Muscle layer of duodenum (tissue), 2 donors: Measurements from ENCODE around the gene LRRC49.
"Not testable (repeated sequence)": the region's sequence is repeated elsewhere in the genome, so short reads cannot be mapped to it uniquely, and the experiment has no call there.

ENCODE experiments used
- H3K27ac ChIP-seq: one replicate; pipeline ENCODE4 v1.7.0; 2013; ENCODE audit warnings: mild to moderate bottlenecking, low read length
- H3K27me3 ChIP-seq: one replicate; pipeline ENCODE4 v1.7.0; 2013; ENCODE audit warnings: low read depth, mild to moderate bottlenecking, control low read depth, low read length
- H3K36me3 ChIP-seq, 2 donors: one replicate each; pipeline ENCODE4 v1.7.0; 2013; ENCODE audit warnings: low read length in 2 of 2, control low read depth in 1 of 2, mild to moderate bottlenecking in 1 of 2; ENCODE audit not compliant: insufficient read depth in 2 of 2, control insufficient read depth in 1 of 2
- H3K4me1 ChIP-seq, 2 donors: one replicate each; pipeline ENCODE4 v1.7.0; 2013; ENCODE audit warnings: low read length in 2 of 2, mild to moderate bottlenecking in 2 of 2, control low read depth in 1 of 2, moderate library complexity in 1 of 2; ENCODE audit not compliant: insufficient read depth in 2 of 2, control insufficient read depth in 1 of 2
- H3K4me3 ChIP-seq, 2 donors: one replicate each; pipeline ENCODE4 v1.7.0; 2013; ENCODE audit warnings: low read length in 2 of 2, low read depth in 1 of 2, mild to moderate bottlenecking in 1 of 2
- H3K9me3 ChIP-seq, 2 donors: one replicate each; pipeline ENCODE4 v1.7.0; 2013; ENCODE audit warnings: low read length in 2 of 2, control low read depth in 1 of 2, mild to moderate bottlenecking in 1 of 2; ENCODE audit not compliant: control insufficient read depth in 1 of 2
- donor health status: healthy.

Gene LRRC49

GRCh38 chr15:70963199-70963598 is 70.6 kb downstream of the LRRC49 start:
- Histone ChIP-seq H3K27me3 (no peaks in the 10 kb centered on the region), H3K4me3 (no peak overlapping the region), H3K9me3 (no peaks in the 10 kb centered on the region), H3K27ac (no peak overlapping the region), H3K36me3 (peaks cover 0 to 4% of the 10 kb centered on the region in 2 donors), H3K4me1 (no peaks in the 10 kb centered on the region)

- no peak overlapping the region for H3K27ac ChIP-seq
- H3K36me3 ChIP-seq: peaks cover 0 to 4% of the 10 kb centered on the region in 2 donors
- no peaks in the 10 kb centered on the region for H3K4me1 ChIP-seq
- H3K9me3 ChIP-seq: no peaks in the 10 kb centered on the region
- H3K27me3 ChIP-seq: no peaks in the 10 kb centered on the region
- H3K4me3 ChIP-seq: no peak overlapping the region
Measured at GRCh38 chr15:70964058-70964457, 71.4 kb downstream of the LRRC49 start.

- Histone ChIP-seq H3K27me3 (no peaks in the 10 kb centered on the region), H3K4me3 (no peak overlapping the region), H3K36me3 (peaks cover 0 to 4% of the 10 kb centered on the region in 2 donors), H3K9me3 (no peaks in the 10 kb centered on the region), H3K27ac (no peak overlapping the region), H3K4me1 (no peaks in the 10 kb centered on the region)
Measured at GRCh38 chr15:70964686-70965085, 72.1 kb downstream of the LRRC49 start.

GRCh38 chr15:70967646-70968045 is 75.0 kb downstream of the LRRC49 start:
- Histone ChIP-seq H3K27ac (no peak overlapping the region), H3K36me3 (peaks cover 0 to 4% of the 10 kb centered on the region in 2 donors), H3K27me3 (no peaks in the 10 kb centered on the region), H3K4me3 (no peak overlapping the region), H3K4me1 (no peaks in the 10 kb centered on the region), H3K9me3 (no peaks in the 10 kb centered on the region)

GRCh38 chr15:70974004-70974832 is 81.6 kb downstream of the LRRC49 start:
- no peak overlapping the region for H3K27ac ChIP-seq
- no peaks in the 10 kb centered on the region for H3K36me3 ChIP-seq
- H3K9me3 ChIP-seq: no peaks in the 10 kb centered on the region
- H3K27me3 ChIP-seq: no peaks in the 10 kb centered on the region
- H3K4me3 ChIP-seq: no peak overlapping the region
- no peaks in the 10 kb centered on the region for H3K4me1 ChIP-seq

GRCh38 chr15:70976851-70977250 is 84.2 kb downstream of the LRRC49 start:
- no peaks in the 10 kb centered on the region for H3K4me1 ChIP-seq
- H3K36me3 ChIP-seq: no peaks in the 10 kb centered on the region
- H3K4me3 ChIP-seq: no peak overlapping the region
- no peak overlapping the region for H3K27ac ChIP-seq
- no peaks in the 10 kb centered on the region for H3K27me3 ChIP-seq
- no peaks in the 10 kb centered on the region for H3K9me3 ChIP-seq

GRCh38 chr15:70995383-70995970 is 102.9 kb downstream of the LRRC49 start:
- Histone ChIP-seq H3K9me3 (peaks cover 0 to 8% of the 10 kb centered on the region in 2 donors), H3K36me3 (peaks cover 0 to 13% of the 10 kb centered on the region in 2 donors), H3K4me1 (no peaks in the 10 kb centered on the region), H3K27me3 (no peaks in the 10 kb centered on the region), H3K27ac (no peak overlapping the region), H3K4me3 (no peak overlapping the region)

- H3K4me1 ChIP-seq: no peaks in the 10 kb centered on the region
- H3K27ac ChIP-seq: no peak overlapping the region
- H3K4me3 ChIP-seq: no peak overlapping the region
- H3K27me3 ChIP-seq: no peaks in the 10 kb centered on the region
- H3K36me3 ChIP-seq: peaks cover 0 to 7% of the 10 kb centered on the region in 2 donors
- H3K9me3 ChIP-seq: peaks cover 0 to 3% of the 10 kb centered on the region in 2 donors
Measured at GRCh38 chr15:70998319-70998718, 105.7 kb downstream of the LRRC49 start.

GRCh38 chr15:71002316-71002715 is 109.7 kb downstream of the LRRC49 start:
- Histone ChIP-seq H3K4me3 (no peak overlapping the region), H3K27ac (no peak overlapping the region), H3K4me1 (no peaks in the 10 kb centered on the region), H3K27me3 (no peaks in the 10 kb centered on the region), H3K36me3 (peaks cover 0 to 7% of the 10 kb centered on the region in 2 donors), H3K9me3 (peaks cover 0 to 3% of the 10 kb centered on the region in 2 donors)

- no peaks in the 10 kb centered on the region for H3K27me3 ChIP-seq
- peaks cover 0 to 6% of the 10 kb centered on the region in 2 donors for H3K36me3 ChIP-seq
- peaks cover 0 to 2% of the 10 kb centered on the region in 2 donors for H3K9me3 ChIP-seq
- H3K27ac ChIP-seq: no peak overlapping the region
- no peak overlapping the region for H3K4me3 ChIP-seq
- H3K4me1 ChIP-seq: no peaks in the 10 kb centered on the region
Measured at GRCh38 chr15:71003319-71003718, 110.7 kb downstream of the LRRC49 start.

GRCh38 chr15:71004506-71004905 is 111.9 kb downstream of the LRRC49 start:
- H3K4me3 ChIP-seq, H3K4me1 ChIP-seq, H3K27ac ChIP-seq, H3K9me3 ChIP-seq, H3K36me3 ChIP-seq, H3K27me3 ChIP-seq: not testable (repeated sequence)
